GM20431 (cell line): ENCODE measurements around the gene COL9A1.

Experiments used
- in situ Hi-C: fragments of 300-500 bp; cut with MseI, MboI; formaldehyde crosslinking; loops from one replicate; pipeline ENCODE4 v1.15.0; 2020; ENCODE audit warnings: low sequenced_read_pairs; ENCODE audit not compliant: unreplicated experiment

The COL9A1 gene

GRCh38 chr6:70241991-70242420 lies 60.9 kb downstream of the COL9A1 start:
- in situ Hi-C loops = no loop called here

- in situ Hi-C loops = no loop called here
Measured at GRCh38 chr6:70241031-70241430, 61.9 kb downstream of the COL9A1 start.

- in situ Hi-C loops = no loop called here
Measured at GRCh38 chr6:70236343-70236742, 66.5 kb downstream of the COL9A1 start.

- in situ Hi-C loops = no loop called here
Measured at GRCh38 chr6:70234561-70235236, 68.2 kb downstream of the COL9A1 start.

- in situ Hi-C loops = no loop called here
Measured at GRCh38 chr6:70231311-70231710, 71.6 kb downstream of the COL9A1 start.

- in situ Hi-C loops = no loop called here
Measured at GRCh38 chr6:70225055-70225454, 77.8 kb downstream of the COL9A1 start.

- in situ Hi-C loops = no loop called here
Measured at GRCh38 chr6:70222439-70222749, 80.5 kb downstream of the COL9A1 start.

- in situ Hi-C loops = no loop called here
Measured at GRCh38 chr6:70221715-70222438, 81.0 kb downstream of the COL9A1 start.

GRCh38 chr6:70221025-70221714 lies 81.7 kb downstream of the COL9A1 start:
- in situ Hi-C loops = no loop called here

- in situ Hi-C loops = no loop called here
Measured at GRCh38 chr6:70219943-70220613, 82.8 kb downstream of the COL9A1 start.

GRCh38 chr6:70216767-70217166 lies 86.1 kb downstream of the COL9A1 start:
- in situ Hi-C loops = no loop called here

- in situ Hi-C loops = no loop called here
Measured at GRCh38 chr6:70215460-70216108, 87.3 kb downstream of the COL9A1 start.

GRCh38 chr6:70210462-70210861 lies 92.4 kb downstream of the COL9A1 start:
- in situ Hi-C loops = no loop called here

- in situ Hi-C loops = no loop called here
Measured at GRCh38 chr6:70208235-70208790, 94.6 kb downstream of the COL9A1 start.

- in situ Hi-C loops = no loop called here
Measured at GRCh38 chr6:70198785-70199184, 104.1 kb downstream of the COL9A1 start.

- in situ Hi-C loops = no loop called here
Measured at GRCh38 chr6:70196531-70196930, 106.4 kb downstream of the COL9A1 start.

- in situ Hi-C loops = no loop called here
Measured at GRCh38 chr6:70194421-70194820, 108.5 kb downstream of the COL9A1 start.

GRCh38 chr6:70188202-70188601 lies 114.7 kb downstream of the COL9A1 start:
- in situ Hi-C loops = no loop called here

- in situ Hi-C loops = no loop called here
Measured at GRCh38 chr6:70186461-70186860, 116.4 kb downstream of the COL9A1 start.

GRCh38 chr6:70184723-70185122 lies 118.2 kb downstream of the COL9A1 start:
- in situ Hi-C loops = no loop called here
